NT2/D1 (cell line): ENCODE results near the gene NRCAM.

ENCODE experiments used
- DNase-seq: peaks from one replicate; pipeline ENCODE4 v3.0.0-alpha.2; 2011; ENCODE audit warnings: low read depth, low spot score
- H3K27me3 ChIP-seq: 2 replicates; pipeline ENCODE4 v1.6.0; 2011; ENCODE audit warnings: mild to moderate bottlenecking; ENCODE audit not compliant: insufficient read length, insufficient read depth
- H3K36me3 ChIP-seq: 2 replicates; pipeline ENCODE4 v1.6.1; 2011; ENCODE audit warnings: mild to moderate bottlenecking, low read length, mixed read lengths; ENCODE audit not compliant: insufficient read depth, insufficient read length
- H3K4me1 ChIP-seq: 2 replicates; pipeline ENCODE4 v1.5.1; 2011; ENCODE audit not compliant: insufficient read depth, insufficient read length
- H3K4me3 ChIP-seq: 2 replicates; pipeline ENCODE4 v1.5.1; 2011; ENCODE audit warnings: low read depth; ENCODE audit not compliant: insufficient read length
- H3K9ac ChIP-seq: 2 replicates; pipeline ENCODE4 v1.6.0; 2011; ENCODE audit warnings: low read depth; ENCODE audit not compliant: insufficient read length
- H3K9me3 ChIP-seq: 2 replicates; pipeline ENCODE4 v1.5.1; 2011; ENCODE audit warnings: mild to moderate bottlenecking, low read length; ENCODE audit not compliant: insufficient read depth
- SUZ12 ChIP-seq: IDR thresholded peaks from 2 replicates; pipeline ENCODE4 v1.6.1; 2011; ENCODE audit not compliant: insufficient read length, insufficient read depth; ENCODE audit errors: extremely low read depth
- YY1 ChIP-seq: IDR thresholded peaks from 2 replicates; pipeline ENCODE4 v1.6.1; 2011; ENCODE audit not compliant: insufficient read length, insufficient read depth
- ZNF274 ChIP-seq: IDR thresholded peaks from 2 replicates; pipeline ENCODE4 v1.6.1; 2011; ENCODE audit warnings: mild to moderate bottlenecking, low read depth, low read length

Gene NRCAM

DNA sequence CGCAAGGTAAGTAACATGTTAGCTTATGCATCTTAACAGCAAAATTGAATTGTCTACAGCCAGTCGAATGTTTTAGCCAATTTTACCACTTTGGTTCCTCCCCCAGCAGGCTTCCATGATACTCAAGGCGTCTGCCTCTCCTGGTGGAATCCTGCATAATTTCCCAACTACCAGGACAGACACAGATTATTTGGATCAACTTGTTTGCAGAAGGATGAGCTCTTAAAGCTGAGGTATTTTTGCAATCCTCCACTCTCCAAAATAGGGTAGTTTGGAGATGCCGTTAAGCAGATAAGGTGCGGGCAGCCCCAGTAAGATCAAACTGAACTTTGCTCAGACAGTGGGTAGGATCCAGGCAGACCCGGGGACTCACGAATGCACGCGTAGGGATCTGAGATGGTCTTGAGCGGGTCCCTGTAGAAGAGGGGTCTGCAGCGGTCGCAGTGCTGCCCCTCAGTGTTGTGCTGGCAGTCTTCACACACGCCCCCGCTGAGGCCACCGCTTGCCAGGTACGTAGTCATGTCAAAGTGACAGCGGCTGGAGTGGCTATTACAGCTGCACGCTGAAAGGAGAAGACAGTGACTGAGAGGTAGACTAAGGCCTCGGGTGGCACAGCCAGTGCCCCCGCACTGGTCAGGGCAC, 353.4 kb downstream of the NRCAM start:
- H3K9me3 ChIP-seq: no peaks in the 10 kb centered on the region
- peaks cover 3% of the 10 kb centered on the region for H3K4me1 ChIP-seq
- H3K4me3 ChIP-seq: no peak overlapping the region
- no peak for DNase-seq
- no peak overlapping the region for H3K9ac ChIP-seq
- TF ChIP-seq SUZ12 (no peak), ZNF274 (no peak), YY1 (no peak)
- no peaks in the 10 kb centered on the region for H3K27me3 ChIP-seq
- no peaks in the 10 kb centered on the region for H3K36me3 ChIP-seq

GRCh38 chr7:108101759-108102158, 354.5 kb downstream of the NRCAM start:
- Histone ChIP-seq H3K4me3 (no peak overlapping the region), H3K9me3 (no peaks in the 10 kb centered on the region), H3K27me3 (no peaks in the 10 kb centered on the region), H3K4me1 (peaks cover 3% of the 10 kb centered on the region), H3K36me3 (no peaks in the 10 kb centered on the region), H3K9ac (no peak overlapping the region)
- no peak for DNase-seq
- no peak for TF ChIP-seq YY1
- TF ChIP-seq SUZ12: no peak
- TF ChIP-seq ZNF274: no peak

- Histone ChIP-seq H3K27me3 (no peaks in the 10 kb centered on the region), H3K4me3 (no peak overlapping the region), H3K9ac (no peak overlapping the region), H3K4me1 (peaks cover 3% of the 10 kb centered on the region), H3K36me3 (no peaks in the 10 kb centered on the region), H3K9me3 (no peaks in the 10 kb centered on the region)
- DNase-seq: no peak
- TF ChIP-seq YY1 (no peak), ZNF274 (no peak), SUZ12 (no peak)
Observed at GRCh38 chr7:108099713-108100112, 356.5 kb downstream of the NRCAM start.

GRCh38 chr7:108097703-108098102, 358.5 kb downstream of the NRCAM start:
- Histone ChIP-seq H3K27me3 (no peaks in the 10 kb centered on the region), H3K4me1 (no peaks in the 10 kb centered on the region), H3K4me3 (no peak overlapping the region), H3K36me3 (no peaks in the 10 kb centered on the region), H3K9me3 (no peaks in the 10 kb centered on the region), H3K9ac (no peak overlapping the region)
- TF ChIP-seq ZNF274 (no peak), SUZ12 (no peak), YY1 (no peak)
- DNase-seq: peak; percentile 30
